NCI-H524 (cell line): Measurements from ENCODE around the gene SPZ1.
"Not testable (repeated sequence)": the region's sequence is repeated elsewhere in the genome, so short reads cannot be mapped to it uniquely, and the experiment has no call there.

Experiments
- DNase-seq, 2 experiments: peaks; one replicate each; lab custom pipeline; 2025; lab: John Stamatoyannopoulos, UW

SPZ1 gene

DNA sequence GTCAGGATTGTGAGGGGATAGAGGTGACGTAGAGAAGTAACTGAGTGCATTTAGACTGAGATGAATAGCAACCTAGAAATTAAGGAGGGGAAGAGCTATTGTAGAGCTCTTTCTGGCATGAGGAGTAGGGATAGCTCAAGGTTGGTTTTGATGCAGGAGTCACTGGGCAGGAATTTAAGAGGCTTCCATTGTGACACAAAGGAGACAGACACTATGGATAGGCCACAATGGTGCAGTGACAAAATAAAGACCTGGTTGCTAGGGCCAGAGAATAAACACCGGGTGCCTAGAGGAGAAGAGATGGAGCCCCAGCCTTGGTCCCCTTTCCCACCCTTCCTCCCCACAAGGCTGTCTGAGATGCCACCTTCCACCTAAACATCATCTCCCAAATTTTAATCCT is at the start of gene SPZ1:
Gene SPZ1 (plus strand): TSS at position 301 of the 400 bp plus-strand sequence. CDS start 214 bp downstream, outside the sequence.
- no peak for DNase-seq

DNA sequence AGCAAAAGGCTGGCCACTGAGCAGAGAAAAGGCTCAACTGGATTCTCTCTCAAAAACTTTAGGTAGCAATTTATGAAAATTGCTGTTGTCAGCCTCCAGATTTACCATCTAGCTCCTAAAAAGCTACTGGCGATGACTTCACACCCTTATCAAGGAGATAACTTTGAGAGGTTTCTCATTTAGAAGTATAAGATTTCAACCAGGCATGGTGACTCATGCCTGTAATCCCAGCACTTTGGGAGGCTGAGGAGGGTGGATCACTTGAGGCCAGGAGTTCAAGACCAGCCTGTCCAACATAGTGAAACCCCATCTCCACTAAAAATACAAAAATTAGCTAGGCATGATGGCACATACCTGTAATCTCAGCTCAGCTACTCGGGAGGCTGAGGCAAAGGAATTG is 49.3 kb upstream of the SPZ1 start:
- DNase-seq, result not testable (repeated sequence)

DNA sequence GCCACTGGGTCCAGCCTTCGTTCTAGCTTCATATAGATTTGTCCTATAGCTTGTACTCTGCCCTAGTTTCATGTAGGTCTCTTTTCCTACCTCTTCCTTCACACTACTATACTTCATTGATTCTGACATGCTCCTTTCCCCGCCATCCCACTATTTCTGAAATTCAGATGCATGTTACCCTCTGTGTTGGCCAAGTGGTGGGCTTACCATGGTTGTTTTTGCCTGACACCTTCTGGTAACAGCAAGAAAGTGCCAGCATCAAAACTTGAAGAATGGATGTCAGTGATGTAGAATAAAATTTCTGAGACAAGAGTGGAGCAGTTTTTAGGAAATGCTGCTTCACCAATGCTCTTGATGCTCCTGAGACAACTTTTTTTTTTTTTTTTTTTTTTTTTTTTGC is 44.5 kb upstream of the SPZ1 start:
- DNase-seq, result peak; percentile 9 to 45

GRCh38 chr5:80276186-80276585 is 43.6 kb upstream of the SPZ1 start:
- DNase-seq, result no peak

DNA sequence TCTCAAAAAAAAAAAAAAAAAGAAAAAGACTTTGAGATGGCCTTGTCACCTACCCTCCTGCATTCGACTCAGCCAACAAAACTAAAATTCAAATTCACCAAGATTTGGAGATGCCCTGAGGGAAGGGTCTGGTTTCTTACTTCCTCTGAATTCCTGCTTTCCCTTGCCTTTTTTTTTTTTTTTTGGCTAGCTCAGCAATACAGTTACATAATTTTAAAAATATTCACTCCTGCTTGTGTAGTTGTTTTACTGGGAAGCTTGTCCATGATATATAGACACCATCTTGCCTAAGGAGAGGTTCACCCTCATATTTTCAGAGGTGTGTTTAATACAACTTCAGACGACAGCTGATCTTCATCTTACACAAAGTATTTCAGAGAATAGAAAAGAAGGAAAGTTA is 42.6 kb upstream of the SPZ1 start:
- DNase-seq, result no peak

- no peak for DNase-seq
Measured at GRCh38 chr5:80282054-80282453, 37.7 kb upstream of the SPZ1 start.

GRCh38 chr5:80283360-80283759 is 36.4 kb upstream of the SPZ1 start:
- no peak for DNase-seq

- no peak for DNase-seq
Measured at GRCh38 chr5:80284720-80285119, 35.1 kb upstream of the SPZ1 start.

DNA sequence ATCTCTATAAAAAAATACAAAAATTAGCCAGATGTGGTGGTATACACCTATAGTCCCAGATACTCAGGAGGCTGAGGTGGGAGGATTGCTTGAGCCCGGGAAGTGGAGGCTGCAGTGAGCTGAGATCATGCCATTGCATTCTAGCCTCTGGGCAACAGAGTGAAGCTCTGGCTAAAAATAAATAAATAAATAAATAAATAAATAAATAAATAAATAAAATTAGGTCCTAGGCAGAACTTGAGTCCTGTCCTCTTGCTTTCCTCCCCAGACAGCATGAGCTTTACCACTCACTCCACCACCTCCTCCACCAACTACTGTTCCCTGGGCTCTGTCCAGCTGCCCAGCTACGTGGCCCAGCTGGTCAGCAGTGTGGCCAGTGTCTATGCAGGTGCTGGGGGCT is 31.6 kb upstream of the SPZ1 start:
- no peak for DNase-seq

GRCh38 chr5:80289320-80289719 is 30.5 kb upstream of the SPZ1 start:
- no peak for DNase-seq

- DNase-seq, result no peak
Measured at GRCh38 chr5:80291761-80292160, 28.0 kb upstream of the SPZ1 start.

DNA sequence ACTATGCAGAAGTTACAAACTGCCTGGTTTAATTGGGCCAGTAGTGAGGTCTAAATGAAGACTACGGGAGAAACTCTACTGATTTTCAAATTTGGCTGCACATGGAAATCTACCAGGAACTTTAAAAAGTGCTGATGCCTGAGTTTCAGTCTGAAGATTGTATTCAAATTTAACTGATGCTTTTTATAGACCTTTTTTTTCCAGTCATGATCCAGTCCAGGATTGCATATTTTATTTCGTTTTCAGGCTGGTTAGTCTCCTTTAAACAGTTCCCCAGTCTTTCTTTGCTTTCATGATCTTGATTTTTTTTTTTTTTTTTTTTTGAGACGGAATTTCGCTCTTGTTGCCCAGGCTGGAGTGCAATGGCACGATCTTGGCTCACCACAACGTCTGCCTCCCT is 23.7 kb upstream of the SPZ1 start:
- no peak for DNase-seq

DNA sequence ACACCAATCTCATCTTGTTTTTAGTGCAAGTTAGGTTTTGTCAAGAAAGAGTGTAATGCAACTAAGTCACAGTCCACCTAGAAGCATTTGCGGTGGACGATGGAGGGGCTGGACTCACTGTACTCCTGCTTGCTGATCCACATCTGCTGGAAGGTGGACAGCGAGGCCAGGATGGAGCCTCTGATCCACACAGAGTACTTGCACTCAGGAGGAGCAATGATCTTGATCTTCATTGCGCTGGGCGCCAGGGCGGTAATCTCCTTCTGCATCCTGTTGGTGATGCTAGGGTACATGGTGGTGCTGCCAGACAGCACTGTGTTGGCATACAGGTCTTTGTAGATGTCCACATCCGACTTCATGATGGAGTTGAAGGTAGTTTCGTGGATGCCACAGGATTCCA is 20.2 kb upstream of the SPZ1 start:
- no peak for DNase-seq

DNA sequence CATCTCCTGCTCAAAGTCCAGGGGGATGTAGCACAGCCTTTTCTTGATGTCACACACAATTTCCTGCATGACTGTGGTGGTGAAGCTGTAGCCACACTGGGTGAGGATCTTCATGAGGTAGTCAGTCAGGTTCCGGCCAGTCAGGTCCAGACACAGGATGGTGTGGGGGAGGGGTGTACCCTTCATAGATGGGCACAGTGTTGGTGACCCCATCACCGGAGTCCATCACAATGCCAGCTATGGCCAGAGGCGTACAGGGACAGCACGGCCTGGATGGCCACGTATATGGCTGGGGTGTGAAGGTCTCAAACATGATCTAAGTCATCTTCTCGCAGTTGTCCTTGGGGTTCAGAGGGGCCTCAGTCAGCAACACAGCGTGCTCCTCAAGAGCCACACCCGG is 19.7 kb upstream of the SPZ1 start:
- DNase-seq, result no peak

- DNase-seq, result not testable (repeated sequence)
Measured at GRCh38 chr5:80300796-80301195, 19.0 kb upstream of the SPZ1 start.

DNA sequence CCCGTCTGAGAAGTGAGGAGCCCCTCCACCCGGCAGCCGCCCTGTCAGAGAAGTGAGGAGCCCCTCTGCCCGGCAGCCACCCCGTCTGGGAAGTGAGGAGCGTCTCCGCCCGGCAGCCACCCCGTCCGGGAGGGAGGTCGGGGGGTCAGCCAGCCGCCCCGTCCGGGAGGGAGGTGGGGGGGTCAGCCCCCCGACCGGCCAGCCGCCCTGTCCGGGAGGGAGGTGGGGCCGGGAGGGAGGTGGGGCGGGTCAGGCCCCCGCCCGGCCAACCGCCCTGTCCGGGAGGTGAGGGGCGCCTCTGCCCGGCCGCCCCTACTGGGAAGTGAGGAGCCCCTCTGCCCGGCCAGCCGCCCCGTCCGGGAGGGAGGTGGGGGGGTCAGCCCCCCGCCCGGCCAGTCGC is 18.5 kb upstream of the SPZ1 start:
- not testable (repeated sequence) for DNase-seq

DNA sequence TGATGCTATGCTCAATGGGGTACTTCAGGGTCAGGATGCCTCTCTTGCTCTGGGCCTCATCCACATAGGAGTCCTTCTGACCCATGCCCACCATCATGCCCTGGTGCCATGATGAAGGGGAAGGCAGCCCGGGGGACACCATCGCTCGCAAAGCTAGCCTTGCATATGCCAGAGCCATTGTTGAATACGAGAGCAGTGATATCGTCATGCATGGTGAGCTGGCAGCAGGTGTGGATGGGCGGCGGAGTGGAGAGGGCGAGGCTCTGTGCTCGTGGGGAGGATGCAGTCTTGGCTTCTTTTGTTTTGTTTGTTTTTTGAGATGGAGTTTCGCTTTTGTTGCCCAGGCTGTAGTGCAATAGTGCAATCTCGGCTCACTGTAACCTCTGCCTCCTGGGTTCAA is 17.2 kb upstream of the SPZ1 start:
- DNase-seq, result peak in 1 of 2 experiments; percentile 3

DNA sequence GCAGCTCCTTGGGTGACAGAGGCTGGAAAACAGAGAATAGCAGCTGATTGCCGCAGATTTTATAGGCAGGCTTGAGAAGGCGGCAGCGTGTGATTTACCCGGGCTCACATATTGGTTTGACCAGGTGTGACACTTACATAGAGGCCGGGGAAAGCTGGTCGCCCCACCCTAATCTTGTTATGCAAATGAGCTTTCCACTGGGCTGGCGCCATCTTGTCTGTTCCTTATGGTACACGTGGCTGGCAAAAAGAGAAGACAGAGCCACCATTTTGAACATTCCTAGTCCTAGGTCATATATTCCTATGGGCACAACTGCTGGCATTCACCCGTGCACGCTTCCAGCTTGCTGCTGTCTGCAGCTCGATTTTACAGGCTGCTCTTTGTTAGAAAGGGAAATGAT is 11.3 kb upstream of the SPZ1 start:
- peak; percentile 87 to 90 for DNase-seq

- no peak for DNase-seq
Measured at GRCh38 chr5:80309871-80310665, 9.7 kb upstream of the SPZ1 start.

GRCh38 chr5:80315244-80315643 is 4.6 kb upstream of the SPZ1 start:
- no peak for DNase-seq

GRCh38 chr5:80318212-80318611 is 1.6 kb upstream of the SPZ1 start:
- peak; percentile 56 to 76 for DNase-seq

DNA sequence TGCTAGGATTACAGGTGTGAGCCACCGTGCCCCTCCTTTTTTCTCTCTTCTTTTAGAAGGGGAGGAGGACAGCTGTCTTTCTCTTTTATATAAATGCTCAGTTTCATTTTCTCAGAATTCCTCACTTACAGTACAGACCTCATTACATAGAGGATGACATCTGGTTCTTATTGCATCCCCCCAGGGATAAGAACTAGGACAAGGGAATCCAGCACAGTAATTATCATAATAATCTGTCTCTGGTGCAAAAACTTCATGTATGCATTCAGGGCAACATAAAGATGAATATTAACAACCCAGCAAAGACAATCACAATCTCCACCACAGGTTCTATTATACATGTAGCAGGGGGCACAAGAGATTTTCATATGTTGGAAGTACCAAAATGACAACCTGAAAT is 5.1 kb downstream of the SPZ1 start:
- DNase-seq, result peak in 1 of 2 experiments; percentile 60

DNA sequence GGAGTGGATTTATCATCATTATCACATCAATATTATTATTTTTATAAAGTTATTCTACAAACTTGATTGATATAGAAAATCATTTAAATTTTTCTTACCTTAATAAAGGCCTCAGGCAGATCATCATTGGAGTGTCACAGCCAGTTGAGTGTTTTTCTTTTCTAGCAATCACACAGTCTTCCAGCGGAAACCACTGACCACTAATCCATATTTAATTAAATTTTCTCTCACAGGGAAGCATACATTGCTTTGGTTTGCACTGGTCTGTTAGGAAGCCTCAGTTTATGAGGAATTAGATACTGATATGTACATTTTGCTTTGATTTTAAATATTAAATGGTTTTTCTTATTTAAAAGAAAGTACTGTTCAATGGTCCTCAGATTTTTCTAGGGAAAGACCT is 6.7 kb downstream of the SPZ1 start:
- DNase-seq, result no peak

GRCh38 chr5:80337379-80337778 is 17.6 kb downstream of the SPZ1 start:
- no peak for DNase-seq
